ENCODE results near the gene RAB11FIP4. TPM values are rescaled to one million over a fixed set of nuclear protein-coding genes. Genes with fewer than 3 reads are reported as not detected.

RAB11FIP4 gene
- total RNA-seq, 1 donor from 2014 or later, result not detected

- no peak for DNase-seq (ENCODE audit: extremely low read depth, low read depth, low spot score)
These were observed 14.5 kb downstream of the RAB11FIP4 start for GRCh38 chr17:31405890-31406371.

DNA sequence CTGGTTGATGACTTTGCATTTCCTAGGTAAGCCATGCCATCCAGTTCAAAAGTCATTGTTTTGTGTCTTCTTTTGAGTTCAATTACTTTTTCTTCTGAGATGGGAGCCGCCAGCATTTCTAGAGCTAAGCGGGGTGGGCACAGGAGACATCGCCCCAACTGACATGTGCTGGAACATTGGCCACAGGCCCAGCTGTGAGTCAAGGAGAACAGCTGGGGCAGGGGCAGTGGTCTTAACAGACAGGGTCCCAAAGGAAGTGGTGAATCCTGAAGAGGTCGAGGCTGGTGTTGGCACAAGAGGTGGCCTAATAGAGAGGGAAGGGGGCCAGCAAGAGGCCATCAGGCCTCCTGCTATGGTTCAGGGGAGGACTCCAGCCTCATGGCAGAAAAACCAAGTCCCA, 17.1 kb downstream of the RAB11FIP4 start:
- no peak for DNase-seq (ENCODE audit: extremely low read depth, low read depth, low spot score)

- DNase-seq (ENCODE audit: extremely low read depth, low read depth, low spot score), result no peak
These were observed 20.3 kb downstream of the RAB11FIP4 start for GRCh38 chr17:31411707-31412285.

DNA sequence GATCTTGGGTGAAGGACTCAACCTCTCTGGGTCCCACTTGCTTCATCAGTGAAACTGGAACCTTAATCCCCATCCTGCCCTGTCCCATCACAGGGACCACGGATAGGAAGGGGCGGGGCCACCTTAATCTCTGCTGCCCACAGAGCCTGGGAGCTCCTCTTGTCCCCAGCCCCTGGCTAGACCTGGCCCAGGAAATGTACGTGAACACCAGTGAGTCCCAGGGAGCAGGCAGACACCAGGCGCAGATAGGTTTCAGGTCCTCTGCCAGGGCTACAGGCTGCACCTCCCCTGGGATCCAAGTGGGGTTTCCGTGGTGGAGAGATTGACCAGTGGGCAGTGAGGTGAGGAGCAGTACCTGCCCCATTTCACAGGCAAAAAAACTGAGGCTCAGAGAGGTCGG, 21.0 kb downstream of the RAB11FIP4 start:
- DNase-seq (ENCODE audit: extremely low read depth, low read depth, low spot score), result no peak

- DNase-seq (ENCODE audit: extremely low read depth, low read depth, low spot score), result no peak
These were observed 21.8 kb downstream of the RAB11FIP4 start for GRCh38 chr17:31413081-31413799.

DNA sequence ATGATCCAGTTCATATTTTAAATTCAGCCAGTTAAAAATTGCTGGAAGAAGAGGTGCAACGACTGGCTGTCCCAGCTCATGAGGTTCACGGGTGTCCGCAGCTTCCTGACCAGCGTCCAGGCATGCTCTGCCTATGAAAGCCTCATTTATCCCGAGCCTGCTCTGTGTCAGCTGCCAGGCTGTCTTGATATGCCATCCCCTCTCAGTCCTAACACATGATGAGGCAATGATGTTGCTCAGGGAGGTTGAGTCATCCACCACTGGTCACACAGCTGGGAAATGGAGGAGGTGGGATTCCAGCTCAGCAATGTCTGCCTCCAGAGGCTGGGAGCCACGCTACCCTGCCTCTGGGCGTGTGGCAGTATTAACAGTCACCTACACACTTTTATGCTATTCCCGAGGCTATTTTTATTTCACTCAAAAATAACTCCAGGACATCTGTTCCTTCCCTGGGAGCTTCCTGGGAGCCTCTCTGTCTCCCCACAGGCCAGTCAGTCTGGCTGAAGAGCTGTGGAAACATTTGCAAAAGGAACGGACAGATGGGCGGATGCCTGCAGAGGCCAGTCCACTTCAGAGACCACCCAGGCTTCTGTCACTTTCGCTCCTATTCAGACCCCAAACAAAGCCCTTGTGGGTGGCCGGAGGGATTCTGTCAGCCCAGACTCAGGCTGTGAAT, 22.5 kb downstream of the RAB11FIP4 start:
- DNase-seq (ENCODE audit: extremely low read depth, low read depth, low spot score), result no peak

- no peak for DNase-seq (ENCODE audit: extremely low read depth, low read depth, low spot score)
These were observed 23.1 kb downstream of the RAB11FIP4 start for GRCh38 chr17:31414550-31414918.

DNA sequence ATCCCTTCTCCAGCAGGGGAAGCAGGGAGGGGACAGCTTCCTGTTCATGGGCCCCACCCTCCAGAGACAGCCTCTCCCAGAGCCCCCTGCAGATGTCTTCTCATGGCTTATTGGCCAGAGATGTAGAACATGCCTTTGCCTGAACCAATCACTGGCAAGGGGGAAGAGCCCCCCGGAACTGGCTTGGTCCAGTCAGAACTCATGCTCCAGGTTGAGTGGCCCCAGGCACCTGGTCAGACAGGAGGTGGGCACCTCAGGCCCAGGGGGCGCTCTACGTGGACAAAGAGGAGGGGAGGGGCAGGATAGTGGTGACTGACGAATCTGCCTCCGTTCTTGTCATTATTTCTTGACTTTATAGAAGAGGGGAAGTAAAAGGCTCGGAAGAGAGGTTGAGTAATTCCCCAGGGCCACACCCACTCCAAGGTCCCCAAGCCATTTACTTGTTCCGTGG, 23.6 kb downstream of the RAB11FIP4 start:
- DNase-seq (ENCODE audit: extremely low read depth, low read depth, low spot score), result no peak

DNA sequence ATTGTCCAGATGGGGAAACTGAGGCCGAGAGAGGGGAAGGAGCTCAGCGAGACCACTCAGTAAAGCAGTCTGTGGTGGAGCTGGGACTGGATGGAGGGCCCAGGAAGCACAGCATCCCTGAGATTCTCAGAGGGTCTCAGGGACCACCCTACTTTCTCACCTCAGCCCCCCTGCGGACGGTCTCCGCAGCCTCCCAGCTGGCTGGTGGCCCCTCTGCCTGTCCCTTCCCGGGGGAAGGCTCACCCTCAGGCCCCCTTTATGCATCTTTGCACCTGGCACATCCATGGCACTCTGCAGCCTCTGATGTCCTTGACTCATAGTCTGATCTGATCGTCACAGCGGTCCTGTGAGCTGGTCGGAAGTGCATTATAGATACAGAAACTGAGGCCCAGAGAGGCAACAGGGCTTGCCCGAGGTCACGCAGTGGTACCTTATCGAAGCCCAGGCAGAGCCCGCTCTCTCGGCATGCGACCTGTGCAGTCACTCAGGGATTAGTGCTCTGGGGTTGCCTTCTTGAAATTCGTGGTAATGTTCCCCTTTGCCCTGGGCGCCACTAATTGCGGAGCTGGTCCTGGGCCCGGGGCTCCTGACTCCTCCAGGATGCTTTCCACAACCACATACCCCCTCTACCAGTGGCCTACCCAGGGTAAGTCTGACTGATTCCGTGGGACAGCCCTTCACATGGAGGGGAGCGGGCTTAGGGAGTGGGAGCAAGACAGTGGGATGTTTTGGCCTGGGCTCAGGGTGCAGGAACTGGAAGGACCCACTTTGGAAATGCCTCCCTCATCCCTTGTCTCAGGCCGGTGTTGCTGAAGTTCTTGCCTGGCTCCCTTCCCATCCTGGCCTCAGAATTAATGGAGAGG, 24.4 kb downstream of the RAB11FIP4 start:
- DNase-seq (ENCODE audit: extremely low read depth, low read depth, low spot score), result no peak

- DNase-seq (ENCODE audit: extremely low read depth, low read depth, low spot score), result no peak
These were observed 25.0 kb downstream of the RAB11FIP4 start for GRCh38 chr17:31416503-31416923.

DNA sequence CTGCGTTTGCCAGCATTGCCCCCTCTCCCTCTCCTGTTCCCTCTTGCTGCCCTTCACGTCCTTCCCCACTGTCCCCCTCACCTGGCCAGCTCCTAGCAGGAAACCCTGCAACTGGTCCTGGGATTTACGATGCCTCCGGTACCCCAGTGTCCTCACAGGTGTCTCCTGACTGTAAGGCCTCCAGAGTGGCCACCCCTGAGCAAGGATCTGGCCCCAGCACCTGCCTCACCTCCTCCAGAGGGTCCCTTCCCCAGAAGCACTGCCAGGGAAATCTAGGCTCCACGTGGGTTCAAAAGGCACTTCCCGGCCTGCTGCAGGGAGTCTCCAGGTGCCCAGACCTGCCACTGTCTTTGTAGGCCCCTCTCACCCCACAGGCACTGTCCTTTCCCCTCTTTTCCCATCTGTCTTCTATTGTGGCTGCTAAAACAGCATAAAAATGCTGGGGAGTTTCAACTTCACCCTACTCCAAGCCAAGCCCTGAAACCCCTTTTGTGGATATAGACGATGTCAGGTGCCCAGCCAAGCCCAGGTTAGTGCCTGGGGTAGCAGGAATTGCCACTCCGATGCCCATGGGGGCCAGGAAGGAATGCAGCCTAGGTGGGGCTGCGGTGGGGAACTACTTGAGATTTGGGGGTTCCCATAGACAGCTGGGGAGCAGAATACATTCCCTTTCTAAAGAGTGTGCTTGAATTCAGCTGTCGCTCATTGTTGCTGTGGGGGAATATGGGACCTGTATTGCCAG, 25.7 kb downstream of the RAB11FIP4 start:
- no peak for DNase-seq (ENCODE audit: extremely low read depth, low read depth, low spot score)

GRCh38 chr17:31418773-31419350, 27.4 kb downstream of the RAB11FIP4 start:
- DNase-seq (ENCODE audit: extremely low read depth, low read depth, low spot score), result no peak

DNA sequence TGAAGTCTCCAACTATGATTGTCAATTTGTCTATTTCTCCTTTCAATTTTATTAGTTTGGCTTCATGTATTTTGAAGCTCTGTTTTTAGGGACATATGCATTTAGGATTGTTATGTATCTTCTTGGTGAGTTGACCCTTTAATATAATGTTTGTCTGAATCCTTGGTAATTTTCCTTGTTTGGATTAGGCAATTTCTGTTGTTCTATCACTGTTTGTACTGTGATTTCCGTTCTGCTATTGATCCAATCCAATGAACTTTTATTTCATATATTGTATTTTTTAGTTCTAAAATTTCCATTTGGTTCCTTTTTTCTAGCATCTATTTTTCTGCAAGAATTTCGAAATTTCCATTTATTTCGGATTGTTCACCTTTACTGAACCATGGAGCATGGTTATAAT, 31.0 kb downstream of the RAB11FIP4 start:
- DNase-seq (ENCODE audit: extremely low read depth, low read depth, low spot score), result no peak

- DNase-seq (ENCODE audit: extremely low read depth, low read depth, low spot score), result no peak
These were observed 33.4 kb downstream of the RAB11FIP4 start for GRCh38 chr17:31424944-31425281.

- no peak for DNase-seq (ENCODE audit: extremely low read depth, low read depth, low spot score)
These were observed 34.0 kb downstream of the RAB11FIP4 start for GRCh38 chr17:31425282-31426040.

DNA sequence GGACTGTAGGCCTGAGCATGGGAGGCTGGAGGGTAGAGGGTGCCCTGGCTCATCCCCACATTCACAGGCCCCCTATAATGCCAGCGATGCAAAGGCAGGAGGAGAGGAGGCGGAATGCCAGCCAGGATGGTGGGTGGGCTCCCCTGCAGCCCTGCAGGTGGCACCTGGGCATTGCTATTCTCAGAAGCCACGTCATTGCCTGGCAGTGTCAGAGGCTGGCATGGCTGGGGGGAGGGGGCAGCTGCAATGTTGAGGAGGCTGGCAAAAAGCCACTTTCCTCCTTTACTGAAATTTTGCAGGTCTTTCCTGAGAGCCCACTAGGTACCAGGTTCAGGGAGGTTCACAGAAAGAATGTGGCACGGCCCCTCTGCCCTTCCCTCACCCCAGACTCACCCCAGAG, 36.2 kb downstream of the RAB11FIP4 start:
- DNase-seq (ENCODE audit: extremely low read depth, low read depth, low spot score), result no peak

GRCh38 chr17:31428111-31428510, 36.6 kb downstream of the RAB11FIP4 start:
- no peak for DNase-seq (ENCODE audit: extremely low read depth, low read depth, low spot score)

- DNase-seq (ENCODE audit: extremely low read depth, low read depth, low spot score), result no peak
These were observed 37.0 kb downstream of the RAB11FIP4 start for GRCh38 chr17:31428512-31428911.
